ENCODE data around the gene ACSL1.
"Not testable (repeated sequence)": the region's sequence is repeated elsewhere in the genome, so short reads cannot be mapped to it uniquely, and the experiment has no call there.

The ACSL1 gene

GRCh38 chr4:184825896-184826690 is at the start of gene ACSL1:
Gene ACSL1 (minus strand): TSS chr4:184825968. CDS start chr4:184803514, 22,454 bp downstream.
- peak; percentile 70 for DNase-seq

- DNase-seq: no peak
Observed at GRCh38 chr4:184873054-184873453, 47.3 kb upstream of the ACSL1 start.

- no peak for DNase-seq
Observed at GRCh38 chr4:184870718-184871117, 45.0 kb upstream of the ACSL1 start.

GRCh38 chr4:184868623-184869022 is 42.9 kb upstream of the ACSL1 start:
- no peak for DNase-seq

GRCh38 chr4:184863916-184864315 is 38.1 kb upstream of the ACSL1 start:
- DNase-seq: no peak

- peak; percentile 90 for DNase-seq
Observed at GRCh38 chr4:184861047-184861446, 35.3 kb upstream of the ACSL1 start.

- DNase-seq: peak; percentile 79
Observed at GRCh38 chr4:184860018-184860779, 34.4 kb upstream of the ACSL1 start.

- peak; percentile 55 for DNase-seq
Observed at GRCh38 chr4:184857441-184858121, 31.8 kb upstream of the ACSL1 start.

- DNase-seq: peak; percentile 96
Observed at GRCh38 chr4:184856277-184856609, 30.5 kb upstream of the ACSL1 start.

GRCh38 chr4:184854673-184855072 is 28.9 kb upstream of the ACSL1 start:
- DNase-seq: peak; percentile 94

- DNase-seq: no peak
Observed at GRCh38 chr4:184853436-184853835, 27.7 kb upstream of the ACSL1 start.

GRCh38 chr4:184851886-184852285 is 26.1 kb upstream of the ACSL1 start:
- no peak for DNase-seq

- peak; percentile 74 for DNase-seq
Observed at GRCh38 chr4:184851200-184851541, 25.4 kb upstream of the ACSL1 start.

- DNase-seq: peak; percentile 30
Observed at GRCh38 chr4:184850431-184851199, 24.8 kb upstream of the ACSL1 start.

GRCh38 chr4:184850018-184850417 is 24.2 kb upstream of the ACSL1 start:
- no peak for DNase-seq

GRCh38 chr4:184849185-184849584 is 23.4 kb upstream of the ACSL1 start:
- DNase-seq: peak; percentile 80

- peak; percentile 95 for DNase-seq
Observed at GRCh38 chr4:184848510-184848909, 22.7 kb upstream of the ACSL1 start.

- DNase-seq: no peak
Observed at GRCh38 chr4:184846531-184846930, 20.8 kb upstream of the ACSL1 start.

GRCh38 chr4:184845367-184846021 is 19.7 kb upstream of the ACSL1 start:
- no peak for DNase-seq

- no peak for DNase-seq
Observed at GRCh38 chr4:184844742-184845141, 19.0 kb upstream of the ACSL1 start.

- DNase-seq: no peak
Observed at GRCh38 chr4:184843984-184844554, 18.3 kb upstream of the ACSL1 start.

- DNase-seq: not testable (repeated sequence)
Observed at GRCh38 chr4:184839075-184839399, 13.3 kb upstream of the ACSL1 start.
